Spleen (tissue), 11 donors: Measurements from ENCODE around the gene RPE65. TPM values are rescaled to one million over a fixed set of nuclear protein-coding genes. Genes with fewer than 3 reads are reported as not detected.

Experiments
- DNase-seq: peaks from one replicate; pipeline ENCODE4 v3.0.0-alpha.2; 2020
- H3K27ac ChIP-seq, 8 donors: fragments of 200-600 bp; sonication (generic) in 7 of 8; 1 replicate in 4 of 8; 2 replicates in 4 of 8; pipeline versions ENCODE4 v1.5.0 to v1.8.0; 2016 to 2021; ENCODE audit warnings: inconsistent platforms in 4 of 8, mild to moderate bottlenecking in 4 of 8, moderate library complexity in 1 of 8
- H3K27me3 ChIP-seq, 7 donors: fragments of 200-600 bp; sonication (generic) in 6 of 7; replicated peaks in 1 of 7; 1 replicate in 4 of 7; 2 replicates in 3 of 7; pipeline versions ENCODE4 v1.5.0 to v1.8.0; 2016 to 2021; ENCODE audit warnings: inconsistent platforms in 3 of 7, mild to moderate bottlenecking in 1 of 7
- H3K36me3 ChIP-seq, 6 donors: fragments of 200-600 bp; sonication (generic) in 5 of 6; 1 replicate in 4 of 6; 2 replicates in 2 of 6; pipeline versions ENCODE4 v1.5.0 to v1.8.0; 2016 to 2021; ENCODE audit warnings: inconsistent platforms in 2 of 6
- H3K4me1 ChIP-seq, 6 donors: fragments of 200-600 bp; sonication (generic) in 5 of 6; 1 replicate in 3 of 6; 2 replicates in 3 of 6; pipeline versions ENCODE4 v1.5.0 to v1.8.0; 2016 to 2021; ENCODE audit warnings: inconsistent platforms in 3 of 6
- H3K4me3 ChIP-seq, 8 donors: fragments of 200-600 bp; sonication (generic) in 7 of 8; 1 replicate in 4 of 8; 2 replicates in 4 of 8; pipeline versions ENCODE4 v1.5.0 to v1.8.0; 2016 to 2021; ENCODE audit warnings: inconsistent platforms in 4 of 8, mild to moderate bottlenecking in 4 of 8, moderate library complexity in 2 of 8
- H3K9me3 ChIP-seq, 8 donors: fragments of 200-600 bp; sonication (generic) in 7 of 8; 1 replicate in 4 of 8; 2 replicates in 4 of 8; pipeline versions ENCODE4 v1.5.0 to v1.8.0; 2016 to 2021; ENCODE audit warnings: inconsistent platforms in 4 of 8
- CTCF ChIP-seq, 11 experiments: fragments of 200-600 bp in 7 of 11; fragments of 450-650 bp in 4 of 11; sonication (generic) in 4 of 11; IDR thresholded peaks in 8 of 11; conservative IDR thresholded peaks in 3 of 11; 1 replicate in 7 of 11; 2 replicates in 4 of 11; pipeline versions ENCODE4 v1.4.0 to v1.8.0; 2016 to 2021; ENCODE audit warnings: antibody characterized with exemption in 11 of 11, inconsistent platforms in 4 of 11, mild to moderate bottlenecking in 1 of 11
- POLR2A ChIP-seq, 3 donors: fragments of 450-650 bp; IDR thresholded peaks; one replicate each; pipeline ENCODE4 v1.5.1; 2017; ENCODE audit warnings: antibody characterized with exemption in 3 of 3, mild to moderate bottlenecking in 1 of 3
- POLR2AphosphoS5 ChIP-seq, 3 donors: sonication (generic); formaldehyde crosslinking; IDR thresholded peaks; one replicate each; pipeline ENCODE4 v1.5.1; 2017; ENCODE audit warnings: antibody characterized with exemption in 3 of 3
- WGBS, 5 donors: extraction: QIAGEN DNeasy Blood & Tissue Kit in 3 of 5; methylation state at CpG; one replicate each; pipeline versions ENCODE4 v1.1.5 to v1.1.7; 2013 to 2018; 5-methylcytosine and 5-hydroxymethylcytosine counted together
- intact Hi-C: fragments of 100-400 bp; cut with DNase I; formaldehyde crosslinking; loops from one replicate; pipeline ENCODE4 v1.15.0; 2023; ENCODE audit warnings: low total_unique reads
- polyA plus RNA-seq, 3 donors: library from polyadenylated mRNA; stranded (reverse); fragments of 200-250 nt; gene quantifications; one replicate each; pipeline ENCODE4 v1.2.1, GENCODE V29; 2013
- total RNA-seq, 7 donors: library from RNA; depleted of rRNA in 3 of 7; stranded (reverse); fragments of >200 nt in 3 of 7; fragmentation: NEBNext Ultra II Directional in 4 of 7; extraction: Animal tissue kit (Norgen Biotek cat#: 25700) in 4 of 7; gene quantifications; one replicate each; pipeline versions ENCODE4 v1.1.0 to v1.2.1, GENCODE V29; 2016 to 2021
- donor health status: healthy with polysubstance abuse.
- donor health status: DM: no; HTN: no; CAD: no; lungs with moderate emphysema.
- donor health status: DM: no; HTN: no; CAD: no.
- donor health status: Bipolar disorder and iron deficiency.
- donor health status: healthy.
- donor health status: DM: no; HTN: no; CAD: no.
- donor health status: DM: yes; HTN: yes; CAD: no.

RPE65 gene
- total and polyA plus RNA-seq, 10 donors, result 0.08 to 0.40 (median 0.10) TPM; not detected in 7

GRCh38 chr1:68445709-68446108, 4.0 kb downstream of the RPE65 start:
- no peak for DNase-seq
- Histone ChIP-seq H3K9me3 (no peaks in the 10 kb centered on the region), H3K36me3 (no peaks in the 10 kb centered on the region), H3K4me1 (peaks cover 0 to 4% (median 0%) of the 10 kb centered on the region in 6 donors), H3K27ac (no peak overlapping the region), H3K4me3 (no peak overlapping the region), H3K27me3 (peaks cover 0 to 3% (median 0%) of the 10 kb centered on the region in 7 donors)
- TF ChIP-seq CTCF (IDR thresholded peaks at IDR 0.05 in 8 of 11, conservative IDR thresholded peaks at IDR 0.05 in 3 of 11), result no peak
- no peak for TF ChIP-seq POLR2A (IDR thresholded peaks at IDR 0.05)
- no peak for TF ChIP-seq POLR2AphosphoS5 (IDR thresholded peaks at IDR 0.05)
- intact Hi-C loops, result no loop called here
- WGBS, 5 donors, result 85 to 92% (median 88%) methylated on average over 6 of the region's 6 CpGs

DNA sequence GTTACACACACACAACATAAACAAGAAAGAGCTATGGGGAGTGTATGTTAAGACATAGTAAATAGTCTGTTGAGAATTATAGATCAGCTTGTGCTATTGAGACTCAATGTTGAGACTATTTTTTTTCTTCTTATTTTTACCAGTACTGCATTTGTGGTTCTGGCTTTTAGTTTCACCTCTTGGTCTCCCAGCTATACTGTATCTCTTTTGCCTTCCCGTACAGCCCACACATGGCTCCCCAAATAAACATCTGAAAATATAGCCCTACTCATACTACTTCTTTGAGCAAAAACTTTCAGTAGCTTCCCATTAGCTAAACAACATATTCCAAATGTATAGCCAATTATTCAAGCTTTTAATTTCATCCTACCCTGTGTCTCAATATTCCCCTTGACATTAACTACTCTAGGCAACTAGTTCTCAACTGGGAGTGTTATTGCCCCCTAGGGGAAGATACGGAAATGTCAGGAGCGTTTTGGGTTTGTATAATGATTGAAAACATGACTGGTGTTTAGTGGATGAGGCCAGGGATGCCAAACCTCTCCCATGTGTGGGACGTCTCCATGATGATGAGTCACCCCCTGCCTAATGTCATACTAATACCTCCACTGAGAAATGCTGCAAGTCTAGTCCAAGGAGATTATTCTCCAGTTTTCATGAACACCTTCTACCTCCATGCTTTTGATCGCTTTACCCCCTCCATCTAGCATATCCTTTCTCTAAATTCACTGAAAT, 6.8 kb downstream of the RPE65 start:
- Histone ChIP-seq H3K27me3 (peaks cover 0 to 3% (median 0%) of the 10 kb centered on the region in 7 donors), H3K4me3 (no peak overlapping the region), H3K27ac (no peak overlapping the region), H3K4me1 (peaks cover 0 to 1% (median 0%) of the 10 kb centered on the region in 6 donors), H3K9me3 (no peaks in the 10 kb centered on the region), H3K36me3 (no peaks in the 10 kb centered on the region)
- TF ChIP-seq POLR2AphosphoS5 (IDR thresholded peaks at IDR 0.05), result no peak
- TF ChIP-seq CTCF (IDR thresholded peaks at IDR 0.05 in 8 of 11, conservative IDR thresholded peaks at IDR 0.05 in 3 of 11), result peak in 10 of 11 experiments; percentile 28 to 71 (median 58)
- no peak for TF ChIP-seq POLR2A (IDR thresholded peaks at IDR 0.05)
- WGBS, 5 donors, result 38 to 41% (median 40%) methylated on average over 5 of the region's 5 CpGs
- intact Hi-C loops, result loop anchor here (5.0 kb wide), 1 partner anchor 326 kb away; no protein-coding TSS in a partner anchor
- DNase-seq, result no peak

- Histone ChIP-seq H3K36me3 (no peaks in the 10 kb centered on the region), H3K9me3 (no peaks in the 10 kb centered on the region), H3K27me3 (peaks cover 0 to 3% (median 0%) of the 10 kb centered on the region in 7 donors), H3K4me1 (peaks cover 0 to 3% (median 0%) of the 10 kb centered on the region in 6 donors), H3K27ac (no peak overlapping the region), H3K4me3 (no peak overlapping the region)
- 85 to 93% (median 90%) methylated on average over 4 of the region's 4 CpGs for WGBS, 5 donors
- DNase-seq, result no peak
- intact Hi-C loops, result loop anchor here (5.0 kb wide), 1 partner anchor 325 kb away; no protein-coding TSS in a partner anchor
- TF ChIP-seq POLR2AphosphoS5 (IDR thresholded peaks at IDR 0.05), result no peak
- no peak for TF ChIP-seq POLR2A (IDR thresholded peaks at IDR 0.05)
- no peak for TF ChIP-seq CTCF (IDR thresholded peaks at IDR 0.05 in 8 of 11, conservative IDR thresholded peaks at IDR 0.05 in 3 of 11)
Measured at GRCh38 chr1:68442006-68442405, 7.7 kb downstream of the RPE65 start.

GRCh38 chr1:68438310-68438709, 11.4 kb downstream of the RPE65 start:
- H3K4me1 ChIP-seq, result peaks cover 0 to 3% (median 0%) of the 10 kb centered on the region in 6 donors
- H3K4me3 ChIP-seq, result no peak overlapping the region
- 64 to 83% (median 80%) methylated on average over 3 of the region's 3 CpGs for WGBS, 5 donors
- H3K27me3 ChIP-seq, result no peaks in the 10 kb centered on the region
- intact Hi-C loops, result no loop called here
- no peak overlapping the region for H3K27ac ChIP-seq
- no peaks in the 10 kb centered on the region for H3K36me3 ChIP-seq
- H3K9me3 ChIP-seq, result no peaks in the 10 kb centered on the region
- DNase-seq, result no peak
- TF ChIP-seq CTCF (IDR thresholded peaks at IDR 0.05 in 8 of 11, conservative IDR thresholded peaks at IDR 0.05 in 3 of 11), result no peak
- no peak for TF ChIP-seq POLR2AphosphoS5 (IDR thresholded peaks at IDR 0.05)
- TF ChIP-seq POLR2A (IDR thresholded peaks at IDR 0.05), result no peak
